AML-193 (cell line): ENCODE results near the gene KLHL4.
"Not testable (repeated sequence)": the region's sequence is repeated elsewhere in the genome, so short reads cannot be mapped to it uniquely, and the experiment has no call there.

Experiments
- DNase-seq, 2 experiments: peaks; one replicate each; lab custom pipeline; 2025; lab: John Stamatoyannopoulos, UW

KLHL4 gene

DNA sequence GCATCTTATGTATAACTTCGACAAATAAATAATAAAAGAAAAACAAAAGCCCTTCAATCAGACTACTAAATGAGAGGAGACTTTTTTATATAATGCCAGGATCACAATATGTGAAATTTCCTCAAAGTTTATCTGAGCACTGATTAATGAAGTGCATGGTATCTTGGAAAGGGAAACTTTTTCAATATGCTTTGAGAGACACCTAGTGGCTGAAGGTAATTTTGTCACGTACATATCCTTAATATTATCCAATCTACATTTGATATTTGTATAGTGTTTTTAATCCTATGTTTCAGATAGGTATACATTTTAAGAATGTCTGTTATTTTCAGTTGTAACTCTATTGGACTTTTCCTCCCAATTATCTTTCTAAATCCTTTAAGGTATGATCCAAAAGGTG, 146.8 kb downstream of the KLHL4 start:
- peak in 1 of 2 experiments; percentile 13 for DNase-seq

DNA sequence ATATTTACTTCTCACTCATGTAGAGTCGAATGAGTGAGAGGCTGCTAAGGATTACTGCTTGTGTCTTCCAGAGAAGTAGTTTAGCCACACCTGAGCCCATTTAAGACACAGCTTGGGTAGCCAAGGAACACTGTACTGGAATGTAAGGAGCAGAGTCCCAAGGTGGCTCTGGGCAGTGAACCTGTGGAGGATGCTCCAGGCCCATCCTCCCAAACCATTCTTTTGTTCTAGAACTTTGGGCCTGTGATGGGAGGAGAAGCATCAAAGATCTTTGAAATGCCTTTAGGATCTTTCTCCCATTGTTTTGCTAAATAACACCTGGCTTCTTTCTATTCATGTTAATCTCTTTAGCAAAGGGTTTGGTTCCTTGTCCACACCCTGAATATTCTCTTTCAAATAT, 162.2 kb downstream of the KLHL4 start:
- DNase-seq = no peak

DNA sequence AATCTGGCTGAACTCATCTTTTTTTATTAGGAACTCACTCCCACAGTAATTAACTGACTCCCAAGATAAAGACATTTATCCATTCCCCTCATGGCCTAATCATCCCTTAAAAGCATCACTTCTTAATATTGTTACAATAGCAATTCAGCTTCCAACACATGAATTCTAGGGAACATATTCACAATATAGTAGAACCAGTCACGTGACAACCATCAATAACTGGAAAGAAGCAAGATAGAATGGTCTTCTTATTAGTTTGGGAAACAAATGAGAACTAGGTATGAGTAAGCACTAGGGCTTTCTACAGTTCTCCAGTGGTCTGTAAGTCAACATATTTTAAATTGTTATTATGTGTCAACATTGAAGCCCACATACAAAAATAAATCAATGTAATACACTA, 170.1 kb downstream of the KLHL4 start:
- no peak for DNase-seq

DNA sequence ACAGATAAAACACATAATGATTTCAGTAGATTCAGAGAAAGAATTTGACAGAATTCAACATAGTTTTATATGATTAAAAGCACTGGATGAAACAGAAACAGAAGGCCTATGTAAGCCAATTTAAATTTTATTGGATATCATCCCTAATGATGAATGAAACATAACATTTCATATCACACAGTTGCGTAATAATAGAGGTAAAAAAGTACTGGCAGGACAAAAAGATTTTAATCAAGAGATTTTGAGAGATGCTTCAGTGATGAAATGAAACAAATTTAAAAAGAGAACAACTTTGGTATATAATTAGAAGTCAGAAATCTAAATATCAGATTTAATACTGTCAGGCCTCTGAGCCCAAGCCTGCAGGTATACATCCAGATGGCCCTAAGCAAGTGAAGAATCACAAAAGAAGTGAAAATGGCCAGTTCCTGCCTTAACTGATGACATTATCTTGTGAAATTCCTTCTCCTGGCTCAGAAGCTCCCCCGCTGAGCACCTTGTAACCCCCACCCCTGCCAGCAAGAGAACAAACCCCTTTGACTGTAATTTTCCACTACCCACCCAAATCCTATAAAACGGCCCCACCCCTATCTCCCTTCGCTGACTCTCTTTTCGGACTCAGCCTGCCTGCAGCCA, 170.6 kb downstream of the KLHL4 start:
- not testable (repeated sequence) for DNase-seq

DNA sequence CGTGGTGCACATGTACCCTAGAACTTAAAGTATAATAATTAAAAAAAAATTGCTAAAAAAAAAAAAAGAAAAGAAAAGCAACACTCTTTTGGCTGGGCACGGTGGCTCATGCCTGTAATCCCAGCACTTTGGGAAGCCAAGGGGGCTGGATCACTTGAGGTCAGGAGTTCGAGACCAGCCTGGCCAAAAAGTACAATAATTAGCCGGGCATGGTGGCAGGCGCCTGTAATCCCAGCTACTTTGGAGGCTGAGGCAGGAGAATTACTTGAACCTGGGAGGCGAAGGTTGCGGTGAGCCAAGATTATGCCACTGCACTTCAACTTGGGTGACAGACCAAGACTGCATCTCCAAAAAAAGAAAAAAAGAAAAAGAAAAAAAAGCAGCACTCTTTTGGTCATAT, 171.6 kb downstream of the KLHL4 start:
- DNase-seq = not testable (repeated sequence)

DNA sequence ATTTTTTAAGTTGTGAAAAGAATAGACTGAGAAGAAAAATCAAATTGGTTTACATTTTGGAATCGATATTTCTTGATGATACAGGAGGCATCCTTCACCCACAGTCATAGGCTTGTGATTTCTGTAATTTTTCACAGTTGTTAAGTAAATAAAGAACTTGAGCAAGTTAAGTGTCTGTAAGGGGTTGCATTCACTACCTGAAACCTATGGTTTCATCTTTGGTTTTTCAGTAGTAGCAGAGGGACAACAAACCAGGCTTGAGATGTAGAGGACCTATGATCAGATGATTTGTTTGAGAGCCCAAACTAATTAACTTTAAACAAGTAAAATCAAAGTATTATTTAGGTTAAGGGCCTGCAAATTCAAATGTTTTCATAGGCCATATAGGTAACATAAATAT, 175.6 kb downstream of the KLHL4 start:
- DNase-seq = no peak

DNA sequence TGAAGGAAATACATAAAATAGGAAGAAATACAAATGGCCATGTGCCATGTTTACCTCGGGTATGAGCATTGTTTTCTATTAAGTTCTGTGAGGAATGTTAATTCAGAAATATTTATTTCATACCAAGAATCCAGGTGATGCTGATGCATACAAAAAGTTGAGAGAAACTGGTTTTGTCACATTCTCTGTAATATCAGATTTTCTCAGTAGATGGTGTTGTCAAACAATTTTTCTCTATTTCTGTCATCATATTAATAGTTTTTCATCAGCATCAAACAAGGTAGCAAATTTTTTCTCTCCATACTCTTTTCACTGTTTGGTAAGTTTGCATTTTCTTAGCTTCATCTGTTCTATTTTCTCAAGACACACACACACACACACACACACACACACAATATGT, 179.8 kb downstream of the KLHL4 start:
- no peak for DNase-seq

DNA sequence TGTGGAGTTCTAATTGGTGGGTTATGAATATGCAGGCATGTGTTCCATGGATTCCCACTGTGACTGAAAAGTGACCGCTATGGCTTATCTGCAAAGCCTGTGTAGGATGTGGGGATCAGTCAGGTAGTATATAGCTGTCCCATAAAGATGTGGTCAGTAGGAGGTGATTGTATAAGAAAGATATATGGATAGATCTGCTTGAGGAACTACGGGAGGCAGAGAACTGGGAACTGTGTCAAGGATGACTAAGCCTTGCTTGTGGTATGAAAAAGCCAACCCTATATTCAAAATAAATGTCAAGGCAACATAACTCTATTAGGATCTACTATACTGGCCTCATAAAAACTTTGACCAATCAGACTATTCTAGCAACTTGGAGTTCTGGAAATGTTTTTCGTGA, 185.2 kb downstream of the KLHL4 start:
- DNase-seq = no peak

DNA sequence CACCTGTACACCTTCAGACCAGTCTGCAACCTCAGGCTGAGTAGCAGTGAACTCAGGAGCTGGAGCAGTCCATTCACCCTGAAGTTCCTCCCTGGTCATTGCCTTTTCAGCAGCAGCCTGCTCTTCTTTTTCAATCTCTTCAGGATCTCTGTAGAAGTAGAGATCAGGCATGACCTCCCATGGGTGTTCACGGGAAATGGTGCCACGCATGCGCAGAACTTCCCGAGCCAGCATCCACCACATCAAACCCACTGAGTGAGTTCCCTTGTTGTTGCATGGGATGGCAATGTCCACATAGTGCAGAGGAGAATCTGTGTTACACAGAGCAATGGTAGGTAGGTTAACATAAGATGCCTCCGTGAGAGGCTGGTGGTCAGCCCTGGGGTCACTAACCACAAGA, 185.9 kb downstream of the KLHL4 start:
- DNase-seq = not testable (repeated sequence)

DNA sequence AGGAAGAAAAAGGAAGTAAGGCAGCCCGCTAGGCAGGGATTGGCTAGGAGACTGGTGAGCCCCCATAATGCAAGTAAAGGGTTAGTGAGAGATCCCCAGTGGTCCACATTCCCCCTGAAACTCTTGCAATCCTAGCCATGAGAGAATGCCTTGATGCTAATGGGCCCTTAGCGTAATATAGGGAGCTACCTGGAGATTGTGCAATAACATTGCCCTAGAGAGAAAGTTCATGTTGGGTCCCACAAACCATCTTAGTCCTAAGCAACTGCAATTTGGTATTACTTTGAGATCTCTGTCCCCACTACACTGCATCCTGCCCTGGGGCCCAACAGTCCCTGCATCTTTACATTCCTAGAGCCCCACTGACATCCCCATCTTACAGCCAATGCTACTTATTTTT, 188.5 kb downstream of the KLHL4 start:
- DNase-seq = no peak

DNA sequence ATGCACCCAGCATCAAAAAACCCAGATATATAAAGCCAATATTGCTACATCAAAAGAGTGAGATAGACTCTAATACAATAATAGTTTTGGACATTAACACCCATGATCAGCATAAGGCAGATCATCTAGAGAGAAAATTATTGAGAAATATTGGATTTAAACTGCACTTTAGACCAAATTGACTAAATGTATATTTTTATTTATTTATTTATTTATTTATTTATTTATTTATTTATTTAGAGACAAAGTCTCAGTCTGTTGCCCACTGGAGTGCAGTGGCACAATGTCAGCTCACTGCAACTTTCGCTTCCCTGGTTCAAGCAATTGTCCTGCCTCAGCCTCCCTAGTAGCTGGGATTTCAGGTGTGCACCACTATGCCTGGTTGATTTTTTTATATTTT, 193.0 kb downstream of the KLHL4 start:
- DNase-seq = no peak
